PC-9 (cell line): ENCODE results near the gene RFTN1. TPM values are rescaled to one million over a fixed set of nuclear protein-coding genes. Genes with fewer than 3 reads are reported as not detected.

ENCODE experiments used
- BruUV-seq: library from RNA; stranded (reverse); fragments of 400-500 nt; replicated peaks from 2 replicates; lab custom pipeline; 2021; lab: Mats Ljungman, UMichigan
- CTCF ChIA-PET: fragments of 300-600 bp; sonication (Branson Sonifier 250); formaldehyde crosslinking; loops from one replicate; lab custom pipeline; 2022; ENCODE audit warnings: antibody characterized with exemption; lab: Charles Lee
- POLR2A ChIA-PET: fragments of 300-600 bp; sonication (Branson Sonifier 250); formaldehyde crosslinking; loops from one replicate; lab custom pipeline; 2022; ENCODE audit warnings: antibody characterized with exemption; ENCODE audit not compliant: unreplicated experiment; lab: Charles Lee
- DNase-seq, 2 experiments: peaks; one replicate each; pipeline versions ENCODE4 v3.0.0 to v3.0.0-alpha.2; 2015 to 2022; ENCODE audit warnings: mixed read lengths in 1 of 2
- H2AFZ ChIP-seq: fragments of 200-600 bp; sonication (generic); 2 replicates; pipeline ENCODE4 v1.8.1; 2017; ENCODE audit warnings: antibody characterized with exemption
- H3F3A ChIP-seq: fragments of 200-600 bp; sonication (generic); 2 replicates; pipeline ENCODE4 v1.8.1; 2017; ENCODE audit warnings: antibody characterized with exemption, mild to moderate bottlenecking, low read depth; ENCODE audit not compliant: insufficient read depth
- H3K27ac ChIP-seq: fragments of 200-600 bp; sonication (generic); 2 replicates; pipeline ENCODE4 v1.6.1; 2016; ENCODE audit warnings: mixed run types
- H3K27me3 ChIP-seq: fragments of 200-600 bp; sonication (generic); 2 replicates; pipeline ENCODE4 v1.6.1; 2016; ENCODE audit warnings: low read depth, mixed run types; ENCODE audit not compliant: insufficient read depth
- H3K36me3 ChIP-seq: fragments of 200-600 bp; sonication (generic); 2 replicates; pipeline ENCODE4 v1.6.1; 2016; ENCODE audit warnings: low read depth, mixed run types
- H3K4me1 ChIP-seq: fragments of 200-600 bp; sonication (generic); replicated peaks from 2 replicates; pipeline ENCODE4 v1.6.1; 2016; ENCODE audit warnings: mixed run types; ENCODE audit not compliant: insufficient read depth
- H3K4me2 ChIP-seq: fragments of 200-600 bp; sonication (generic); 2 replicates; pipeline ENCODE4 v1.6.1; 2017; ENCODE audit warnings: mixed run types
- H3K4me3 ChIP-seq: fragments of 200-600 bp; sonication (generic); 2 replicates; pipeline ENCODE4 v1.6.1; 2016; ENCODE audit warnings: mixed run types
- H3K79me2 ChIP-seq: fragments of 200-600 bp; sonication (generic); 2 replicates; pipeline ENCODE4 v1.6.1; 2017; ENCODE audit warnings: low read depth, mixed run types
- H3K9me2 ChIP-seq: fragments of 200-600 bp; sonication (generic); 2 replicates; pipeline ENCODE4 v1.8.1; 2017; ENCODE audit warnings: mild to moderate bottlenecking; ENCODE audit not compliant: insufficient read depth
- H3K9me3 ChIP-seq: fragments of 200-600 bp; sonication (generic); 2 replicates; pipeline ENCODE4 v1.8.1; 2016; ENCODE audit warnings: low read depth; ENCODE audit not compliant: insufficient read depth
- H4K20me1 ChIP-seq: fragments of 200-600 bp; sonication (generic); 2 replicates; pipeline ENCODE4 v1.8.1; 2017; ENCODE audit not compliant: insufficient read depth
- EZH2 ChIP-seq: fragments of 200-600 bp; sonication (generic); IDR thresholded peaks from 2 replicates; pipeline ENCODE4 v1.8.0; 2017; ENCODE audit warnings: antibody characterized with exemption, low read depth
- intact Hi-C: fragments of 100-400 bp; cut with micrococcal nuclease; formaldehyde crosslinking; loops from one replicate; pipeline ENCODE4 v1.10.0; 2022; ENCODE audit not compliant: unreplicated experiment
- total RNA-seq: library from RNA; stranded (reverse); gene quantifications from 2 replicates; pipeline ENCODE4 v1.2.3, GENCODE V29; 2021
- TF ChIP-seq, protein P1 (sequence below): fragments of 200-600 bp; sonication (generic); conservative IDR thresholded peaks from 2 replicates; pipeline ENCODE4 v1.6.1; 2017; ENCODE audit warnings: mixed run types, antibody characterized with exemption, mild to moderate bottlenecking, moderate library complexity

Gene RFTN1
- total RNA-seq, 1 experiment from 2014 or later = 0.41 TPM

DNA sequence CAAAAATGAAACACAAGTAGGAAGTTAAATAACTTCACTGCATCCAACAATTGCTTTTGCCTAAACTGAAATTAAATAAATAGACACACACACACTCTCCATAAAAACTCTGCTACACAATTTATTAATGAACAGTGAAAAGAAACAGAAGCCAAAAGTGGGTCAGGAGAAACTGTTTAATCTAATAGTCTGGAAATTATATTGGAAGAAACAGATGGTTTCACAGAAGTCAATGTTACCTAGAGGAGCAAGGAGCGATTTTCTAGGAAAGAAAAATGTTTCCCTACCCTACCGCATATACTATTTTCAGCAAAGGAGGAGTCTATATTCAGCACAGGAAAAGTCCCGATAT is 32.0 kb downstream of the RFTN1 start:
- no TSS peak for BruUV-seq
- H4K20me1 ChIP-seq = no peaks in the 10 kb centered on the region
- no peaks in the 10 kb centered on the region for H3K9me3 ChIP-seq
- ChIA-PET CTCF (no interaction called here), POLR2A (no interaction called here)
- H3K36me3 ChIP-seq = no peaks in the 10 kb centered on the region
- H3K4me3 ChIP-seq = no peak overlapping the region
- H3K27me3 ChIP-seq = no peaks in the 10 kb centered on the region
- H3K27ac ChIP-seq = no peak overlapping the region
- intact Hi-C loops = no loop called here
- H3K79me2 ChIP-seq = no peaks in the 10 kb centered on the region
- H3K4me1 ChIP-seq = no peaks in the 10 kb centered on the region
- TF ChIP-seq EZH2 = no peak
- TF ChIP-seq, protein P1, sequence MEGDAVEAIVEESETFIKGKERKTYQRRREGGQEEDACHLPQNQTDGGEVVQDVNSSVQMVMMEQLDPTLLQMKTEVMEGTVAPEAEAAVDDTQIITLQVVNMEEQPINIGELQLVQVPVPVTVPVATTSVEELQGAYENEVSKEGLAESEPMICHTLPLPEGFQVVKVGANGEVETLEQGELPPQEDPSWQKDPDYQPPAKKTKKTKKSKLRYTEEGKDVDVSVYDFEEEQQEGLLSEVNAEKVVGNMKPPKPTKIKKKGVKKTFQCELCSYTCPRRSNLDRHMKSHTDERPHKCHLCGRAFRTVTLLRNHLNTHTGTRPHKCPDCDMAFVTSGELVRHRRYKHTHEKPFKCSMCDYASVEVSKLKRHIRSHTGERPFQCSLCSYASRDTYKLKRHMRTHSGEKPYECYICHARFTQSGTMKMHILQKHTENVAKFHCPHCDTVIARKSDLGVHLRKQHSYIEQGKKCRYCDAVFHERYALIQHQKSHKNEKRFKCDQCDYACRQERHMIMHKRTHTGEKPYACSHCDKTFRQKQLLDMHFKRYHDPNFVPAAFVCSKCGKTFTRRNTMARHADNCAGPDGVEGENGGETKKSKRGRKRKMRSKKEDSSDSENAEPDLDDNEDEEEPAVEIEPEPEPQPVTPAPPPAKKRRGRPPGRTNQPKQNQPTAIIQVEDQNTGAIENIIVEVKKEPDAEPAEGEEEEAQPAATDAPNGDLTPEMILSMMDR = no peak
- H2AFZ ChIP-seq = no peak overlapping the region
- DNase-seq = no peak
- H3K9me2 ChIP-seq = no peaks in the 10 kb centered on the region
- H3K4me2 ChIP-seq = no peak overlapping the region
- no peaks in the 10 kb centered on the region for H3F3A ChIP-seq

DNA sequence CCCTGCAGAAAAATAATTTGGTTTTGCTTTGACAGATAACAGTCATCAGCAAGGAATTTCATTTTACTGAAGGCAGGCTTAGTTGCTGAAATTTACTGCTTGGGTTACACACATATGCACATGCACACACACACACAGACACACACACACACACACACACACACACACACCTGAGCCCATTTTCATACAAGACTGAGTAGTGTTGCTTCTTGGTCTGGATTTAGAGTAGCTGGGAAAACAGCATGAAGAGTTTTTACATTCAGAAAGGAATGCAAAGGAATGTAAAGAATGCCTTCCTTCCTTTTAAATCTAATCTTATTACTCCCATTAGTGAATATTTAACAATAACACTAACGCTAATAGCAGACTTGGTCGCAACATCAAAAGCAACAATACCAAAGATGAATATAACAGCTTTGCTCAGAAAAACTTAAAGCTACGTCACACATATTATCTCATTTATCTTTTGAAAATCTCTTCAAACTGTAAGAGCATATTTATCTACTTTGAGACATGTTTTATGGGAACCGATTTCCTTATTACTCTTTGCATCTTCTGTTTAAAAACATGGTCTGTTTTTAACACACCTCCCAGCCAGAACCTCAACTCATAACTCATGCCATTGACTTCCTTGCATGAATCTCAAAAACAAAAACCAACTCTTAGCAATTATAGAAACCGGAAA is 32.5 kb downstream of the RFTN1 start:
- H2AFZ ChIP-seq = no peak overlapping the region
- H3K4me3 ChIP-seq = no peak overlapping the region
- no peaks in the 10 kb centered on the region for H3K36me3 ChIP-seq
- DNase-seq = no peak
- H3K9me2 ChIP-seq = no peaks in the 10 kb centered on the region
- BruUV-seq = no TSS peak
- no peaks in the 10 kb centered on the region for H3F3A ChIP-seq
- no peaks in the 10 kb centered on the region for H4K20me1 ChIP-seq
- H3K27ac ChIP-seq = no peak overlapping the region
- no peaks in the 10 kb centered on the region for H3K79me2 ChIP-seq
- H3K9me3 ChIP-seq = no peaks in the 10 kb centered on the region
- intact Hi-C loops = no loop called here
- H3K4me2 ChIP-seq = no peak overlapping the region
- no peaks in the 10 kb centered on the region for H3K4me1 ChIP-seq
- no peaks in the 10 kb centered on the region for H3K27me3 ChIP-seq
- TF ChIP-seq EZH2 = no peak
- TF ChIP-seq, protein P1 = no peak
- POLR2A ChIA-PET = no interaction called here
- CTCF ChIA-PET = no interaction called here

DNA sequence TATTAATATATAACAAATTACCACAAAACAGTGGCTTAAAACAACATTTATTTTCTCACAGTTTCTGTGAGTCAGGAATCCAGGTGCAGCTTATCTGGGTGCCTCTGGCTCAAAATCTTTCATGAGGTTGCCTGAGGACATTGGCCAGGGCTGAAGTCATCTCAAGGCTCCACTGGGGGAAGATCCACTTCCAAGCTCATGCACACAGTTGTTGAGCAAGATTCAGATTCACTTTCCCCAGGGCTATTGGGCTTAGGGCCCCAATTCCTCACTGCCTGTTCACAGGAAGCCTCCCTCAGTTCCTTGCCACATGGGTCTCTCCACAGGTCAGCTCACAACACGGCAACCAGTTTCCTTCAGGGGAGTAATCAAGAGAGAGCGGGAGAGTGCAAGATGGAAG is 35.0 kb downstream of the RFTN1 start:
- H3K4me3 ChIP-seq = no peak overlapping the region
- H3K9me3 ChIP-seq = no peaks in the 10 kb centered on the region
- ChIA-PET POLR2A (no interaction called here), CTCF (no interaction called here)
- H3K79me2 ChIP-seq = no peaks in the 10 kb centered on the region
- DNase-seq = peak in 1 of 2 experiments; percentile 45
- no peaks in the 10 kb centered on the region for H3F3A ChIP-seq
- no peak overlapping the region for H3K4me2 ChIP-seq
- no peaks in the 10 kb centered on the region for H3K4me1 ChIP-seq
- H3K27me3 ChIP-seq = no peaks in the 10 kb centered on the region
- H2AFZ ChIP-seq = no peak overlapping the region
- intact Hi-C loops = no loop called here
- no peak for TF ChIP-seq EZH2
- TF ChIP-seq, protein P1 = no peak
- no peaks in the 10 kb centered on the region for H4K20me1 ChIP-seq
- no peaks in the 10 kb centered on the region for H3K36me3 ChIP-seq
- H3K9me2 ChIP-seq = no peaks in the 10 kb centered on the region
- BruUV-seq = no TSS peak
- no peak overlapping the region for H3K27ac ChIP-seq
